Measurements from ENCODE around the gene RANBP3. TPM values are rescaled to one million over a fixed set of nuclear protein-coding genes. Genes with fewer than 3 reads are reported as not detected.
"Not testable (repeated sequence)": the region's sequence is repeated elsewhere in the genome, so short reads cannot be mapped to it uniquely, and the experiment has no call there.

RANBP3 gene
- total RNA-seq (2014; rRNA removed; shearing (Covaris generic)) (63.7 and 74.3 TPM in 2 replicates), total RNA-seq (2022) (90.2 and 99.9 TPM in 2 replicates), Bru-seq, nascent RNA (percentile 81 among the genes with signal in this experiment), BruChase-seq, experiment 1, labeled RNA remaining after a 6-hour chase (percentile 87 among the genes with signal in this experiment), BruChase-seq, experiment 2, labeled RNA remaining after a 2-hour chase (percentile 88 among the genes with signal in this experiment)
- long read RNA-seq, transcript RANBP3-220 (16 exons, 1,783 nt): minor isoform, 34 of 127 reads
- long read RNA-seq, transcript RANBP3-203 (17 exons, 3,186 nt): minor isoform, 5 of 127 reads
- long read RNA-seq, transcript RANBP3-201 (16 exons, 1,762 nt): major isoform, 42 of 127 reads
- long read RNA-seq, partial matches to known transcripts: 6 of 127 reads
- long read RNA-seq, other reads (novel, unspliced or antisense): 36 of 127 reads

GRCh38 chr19:5977785-5978605 lies at the start of gene RANBP3:
RANBP3 (minus strand) TSS chr19:5978140; CDS start chr19:5978082, 58 bp downstream.
- BruUV-seq (replicated peaks): no TSS peak
- Histone ChIP-seq H3K4me3 (ENCODE audit: low read depth, low read length, poor library complexity, severe bottlenecking) (peak within 1 kb of the TSS; percentile 97), H2AFZ (ENCODE audit: low read length) (peak within 1 kb of the TSS; percentile 39; the same call in 1 of the 2 replicates), H3K4me2 (ENCODE audit: low read length) (peak within 1 kb of the TSS; percentile 97), H4K20me1 (ENCODE audit: insufficient read depth, low read length) (peaks cover 28% of the 10 kb centered on the region; the same call in 1 of the 2 replicates), H3K36me3 (ENCODE audit: insufficient read depth, low read length) (peaks cover 58% of the 10 kb centered on the region), H3K4me1 (ENCODE audit: insufficient read depth, low read length, poor library complexity, severe bottlenecking) (peaks cover 47% of the 10 kb centered on the region), H3K79me2 (ENCODE audit: insufficient read depth, low read depth, low read length) (peaks cover 74% of the 10 kb centered on the region), H3K9me3 (ENCODE audit: low read length) (no peaks in the 10 kb centered on the region), H3K27ac (ENCODE audit: low read depth, low read length, poor library complexity, severe bottlenecking) (peak within 1 kb of the TSS; percentile 73), H3K9me2 (ENCODE audit: insufficient read depth, low read length) (no peaks in the 10 kb centered on the region)
- TF ChIP-seq CTCF (conservative IDR thresholded peaks at IDR 0.05; ENCODE audit: low read length) (no peak), EZH2phosphoT487 (IDR thresholded peaks at IDR 0.05; ENCODE audit: borderline replicate concordance, low read depth, low read length) (no peak)
- ChIA-PET POLR2A (interaction anchor here (0.6 to 2.7 kb wide), 5 partner anchors 10 to 956 kb away, joined by 3 to 11 read pairs (median 5); no protein-coding TSS in a partner anchor), CTCF (ENCODE audit: unreplicated experiment) (interaction anchor here (0.6 kb wide), 1 partner anchor 9 kb away, joined by 5 read pairs; no protein-coding TSS in a partner anchor)
- intact Hi-C loops (cut with micrococcal nuclease; ENCODE audit: unreplicated experiment): loop anchor here (2.0 to 10.0 kb wide), 3 partner anchors 27 to 353 kb away; partner anchors contain the start of genes SAFB, SAFB2 and VMAC
- DNase-seq (ENCODE audit: low spot score): peak; percentile 100

GRCh38 chr19:6026390-6027227 lies 48.7 kb upstream of the RANBP3 start:
- H3K9me3 ChIP-seq (ENCODE audit: low read length): no peaks in the 10 kb centered on the region
- no peaks in the 10 kb centered on the region for H3K36me3 ChIP-seq (ENCODE audit: insufficient read depth, low read length)
- no peaks in the 10 kb centered on the region for H4K20me1 ChIP-seq (ENCODE audit: insufficient read depth, low read length)
- no peak overlapping the region for H2AFZ ChIP-seq (ENCODE audit: low read length)
- H3K4me2 ChIP-seq (ENCODE audit: low read length): no peak overlapping the region
- no peak for DNase-seq (ENCODE audit: low spot score)
- CTCF ChIA-PET (ENCODE audit: unreplicated experiment): no interaction called here
- no peaks in the 10 kb centered on the region for H3K4me1 ChIP-seq (ENCODE audit: insufficient read depth, low read length, poor library complexity, severe bottlenecking)
- no peak for TF ChIP-seq EZH2phosphoT487 (IDR thresholded peaks at IDR 0.05; ENCODE audit: borderline replicate concordance, low read depth, low read length)
- no peak for TF ChIP-seq CTCF (conservative IDR thresholded peaks at IDR 0.05; ENCODE audit: low read length)
- intact Hi-C loops (cut with micrococcal nuclease; ENCODE audit: unreplicated experiment): loop anchor here (10.0 kb wide), 1 partner anchor 122 kb away; the partner anchor contains the start of genes NDUFA11 and VMAC
- H3K4me3 ChIP-seq (ENCODE audit: low read depth, low read length, poor library complexity, severe bottlenecking): no peak overlapping the region
- no TSS peak for BruUV-seq (replicated peaks)
- H3K27ac ChIP-seq (ENCODE audit: low read depth, low read length, poor library complexity, severe bottlenecking): no peak overlapping the region
- no peaks in the 10 kb centered on the region for H3K9me2 ChIP-seq (ENCODE audit: insufficient read depth, low read length)
- POLR2A ChIA-PET: no interaction called here
- no peaks in the 10 kb centered on the region for H3K79me2 ChIP-seq (ENCODE audit: insufficient read depth, low read depth, low read length)

- H2AFZ ChIP-seq (ENCODE audit: low read length); POLR2A ChIA-PET; H3K27ac ChIP-seq (ENCODE audit: low read depth, low read length, poor library complexity, severe bottlenecking); H4K20me1 ChIP-seq (ENCODE audit: insufficient read depth, low read length); BruUV-seq (replicated peaks); H3K4me1 ChIP-seq (ENCODE audit: insufficient read depth, low read length, poor library complexity, severe bottlenecking); H3K79me2 ChIP-seq (ENCODE audit: insufficient read depth, low read depth, low read length); H3K9me2 ChIP-seq (ENCODE audit: insufficient read depth, low read length); CTCF ChIA-PET (ENCODE audit: unreplicated experiment); H3K4me2 ChIP-seq (ENCODE audit: low read length); H3K4me3 ChIP-seq (ENCODE audit: low read depth, low read length, poor library complexity, severe bottlenecking); H3K9me3 ChIP-seq (ENCODE audit: low read length); DNase-seq (ENCODE audit: low spot score); H3K36me3 ChIP-seq (ENCODE audit: insufficient read depth, low read length): not testable (repeated sequence)
- intact Hi-C loops (cut with micrococcal nuclease; ENCODE audit: unreplicated experiment): loop anchor here (10.0 kb wide), 1 partner anchor 120 kb away; the partner anchor contains the start of genes NDUFA11 and VMAC
Observed at GRCh38 chr19:6024756-6025155, 46.8 kb upstream of the RANBP3 start.
